HepG2 (cell line): Measurements from ENCODE around the gene DNPH1. TPM values are rescaled to one million over a fixed set of nuclear protein-coding genes. Genes with fewer than 3 reads are reported as not detected.
A peak's percentile ranks its signal among the peaks of the same experiment; 100 is the strongest.

Experiments
- CBX2 ChIP-seq, 2 experiments: fragments of 200-600 bp in 1 of 2; sonication (generic); formaldehyde crosslinking in 1 of 2; IDR thresholded peaks; 2 replicates each; pipeline versions ENCODE4 v1.7.0 to v1.8.1; 2018 to 2022; ENCODE audit warnings: low read depth in 2 of 2, low read length in 1 of 2, mild to moderate bottlenecking in 1 of 2, missing genetic modification reagents in 1 of 2
- HNRNPK ChIP-seq: fragments of 200-400 bp; formaldehyde crosslinking; IDR thresholded peaks from 2 replicates; pipeline ENCODE4 v1.6.1; 2018; ENCODE audit warnings: low read length, low read depth, moderate library complexity, mild to moderate bottlenecking; ENCODE audit not compliant: poor library complexity, severe bottlenecking
- MTF2 ChIP-seq: sonication (generic); formaldehyde crosslinking; IDR thresholded peaks from 2 replicates; pipeline ENCODE4 v1.5.0; 2020; ENCODE audit warnings: missing genetic modification reagents, borderline replicate concordance
- NR2F2 ChIP-seq: IDR thresholded peaks from 2 replicates; pipeline ENCODE4 v1.6.1; 2012; ENCODE audit warnings: low read depth, inconsistent platforms, borderline replicate concordance
- PTBP1 ChIP-seq: fragments of 200-400 bp; formaldehyde crosslinking; IDR thresholded peaks from 2 replicates; pipeline ENCODE4 v1.6.1; 2018; ENCODE audit warnings: low read length, low read depth; ENCODE audit not compliant: poor library complexity, severe bottlenecking
- SAP130 ChIP-seq: IDR thresholded peaks from 2 replicates; pipeline ENCODE4 v1.6.1; 2016; ENCODE audit warnings: low read depth
- SP140L ChIP-seq: sonication (generic); formaldehyde crosslinking; IDR thresholded peaks from 2 replicates; pipeline ENCODE4 v1.4.0; 2020; ENCODE audit warnings: missing genetic modification reagents, borderline replicate concordance
- THAP9 ChIP-seq: sonication (generic); formaldehyde crosslinking; IDR thresholded peaks from 2 replicates; pipeline ENCODE4; 2020; ENCODE audit warnings: missing genetic modification reagents, mild to moderate bottlenecking, borderline replicate concordance
- TP53 ChIP-seq: sonication (generic); formaldehyde crosslinking; conservative IDR thresholded peaks from 2 replicates; pipeline ENCODE4 v1.4.0; 2020; ENCODE audit warnings: missing genetic modification reagents
- ZNF24 ChIP-seq: fragments of 450-650 bp; IDR thresholded peaks from 2 replicates; pipeline ENCODE4 v1.6.1; 2017; ENCODE audit warnings: antibody characterized with exemption, mild to moderate bottlenecking
- ZNF263 ChIP-seq: sonication (generic); formaldehyde crosslinking; IDR thresholded peaks from 2 replicates; pipeline ENCODE4 v1.4.0; 2020; ENCODE audit warnings: missing genetic modification reagents
- ZNF451 ChIP-seq: sonication (generic); formaldehyde crosslinking; IDR thresholded peaks from 2 replicates; pipeline ENCODE4 v1.5.0; 2020; ENCODE audit warnings: mild to moderate bottlenecking, missing genetic modification reagents
- ZNF577 ChIP-seq: sonication (generic); formaldehyde crosslinking; IDR thresholded peaks from 2 replicates; pipeline ENCODE4 v1.4.0; 2020; ENCODE audit warnings: mild to moderate bottlenecking, low read depth, missing genetic modification reagents, borderline replicate concordance
- ZNF644 ChIP-seq: IDR thresholded peaks from 2 replicates; pipeline ENCODE4 v1.6.1; 2016; ENCODE audit warnings: low read depth
- ZNF747 ChIP-seq: sonication (generic); formaldehyde crosslinking; IDR thresholded peaks from 2 replicates; pipeline ENCODE4 v1.8.1; 2023; ENCODE audit warnings: missing genetic modification reagents, mild to moderate bottlenecking, borderline replicate concordance
- polyA plus RNA-seq, 8 experiments: library from polyadenylated mRNA; depleted of rRNA in 3 of 8; stranded (reverse) in 7 of 8; unstranded in 1 of 8; fragments of >200 nt; fragmentation: Illumina TruSeq in 4 of 8; extraction: Trizol in 4 of 8; gene quantifications; 2 replicates each; pipeline versions ENCODE4 v1.2.1 to v1.2.3, GENCODE V29; 2011 to 2016; ENCODE audit warnings: low read depth in 4 of 8, missing spikeins in 1 of 8, mixed read lengths in 1 of 8; ENCODE audit not compliant: insufficient read depth in 1 of 8
- total RNA-seq, 5 experiments: library from RNA; depleted of rRNA; stranded (reverse); fragments of >200 nt; fragmentation: Illumina TruSeq; extraction: Trizol; gene quantifications; 2 replicates each; pipeline ENCODE4 v1.2.3, GENCODE V29; 2016; ENCODE audit warnings: low read depth in 1 of 5
- TF ChIP-seq, protein P1 (sequence below): sonication (generic); formaldehyde crosslinking; IDR thresholded peaks from 2 replicates; pipeline ENCODE4 v1.5.0; 2020; ENCODE audit warnings: missing genetic modification reagents, mild to moderate bottlenecking, borderline replicate concordance
- TF ChIP-seq, protein P2 (sequence below): sonication (generic); formaldehyde crosslinking; IDR thresholded peaks from 2 replicates; pipeline ENCODE4 v1.5.0; 2020; ENCODE audit warnings: missing genetic modification reagents
- TF ChIP-seq, protein P3 (sequence below): sonication (generic); formaldehyde crosslinking; IDR thresholded peaks from 2 replicates; pipeline ENCODE4 v1.5.1; 2020; ENCODE audit warnings: missing genetic modification reagents, mild to moderate bottlenecking, borderline replicate concordance

The DNPH1 gene
- total and polyA plus RNA-seq, 2 of the 13 experiments (the other 11 are each of a cell fraction or from before 2014, with no cell fraction given) = 56.5 to 75.1 TPM

- TF ChIP-seq ZNF24 (no peak), ZNF644 (CRISPR knock-in tag) (no peak), HNRNPK (no peak), SAP130 (CRISPR knock-in tag) (peak; percentile 68), CBX2 (IDR thresholded peaks at IDR 0.05; ENCODE audit: low read depth, low read length) (no peak), CBX2 (CRISPR knock-in tag; IDR thresholded peaks at IDR 0.05; ENCODE audit: low read depth) (no peak), ZNF577 (CRISPR knock-in tag) (no peak), THAP9 (CRISPR knock-in tag) (no peak), ZNF451 (peak; percentile 43; the same call in 1 of the 2 replicates), PTBP1 (no peak), NR2F2 (peak; percentile 18; the same call in 1 of the 2 replicates), ZNF263 (CRISPR knock-in tag) (no peak), TP53 (CRISPR knock-in tag) (no peak), MTF2 (0 out of 2 replicates have a peak, but pooled peaks have one; percentile 2), SP140L (no peak), ZNF747 (CRISPR knock-in tag) (no peak)
- TF ChIP-seq, protein P1, sequence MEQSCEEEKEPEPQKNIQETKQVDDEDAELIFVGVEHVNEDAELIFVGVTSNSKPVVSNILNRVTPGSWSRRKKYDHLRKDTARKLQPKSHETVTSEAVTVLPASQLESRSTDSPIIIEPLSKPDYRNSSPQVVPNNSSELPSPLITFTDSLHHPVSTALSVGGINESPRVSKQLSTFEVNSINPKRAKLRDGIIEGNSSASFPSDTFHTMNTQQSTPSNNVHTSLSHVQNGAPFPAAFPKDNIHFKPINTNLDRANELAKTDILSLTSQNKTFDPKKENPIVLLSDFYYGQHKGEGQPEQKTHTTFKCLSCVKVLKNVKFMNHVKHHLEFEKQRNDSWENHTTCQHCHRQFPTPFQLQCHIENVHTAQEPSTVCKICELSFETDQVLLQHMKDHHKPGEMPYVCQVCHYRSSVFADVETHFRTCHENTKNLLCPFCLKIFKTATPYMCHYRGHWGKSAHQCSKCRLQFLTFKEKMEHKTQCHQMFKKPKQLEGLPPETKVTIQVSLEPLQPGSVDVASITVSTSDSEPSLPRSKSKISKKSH = no peak
- TF ChIP-seq, protein P2, sequence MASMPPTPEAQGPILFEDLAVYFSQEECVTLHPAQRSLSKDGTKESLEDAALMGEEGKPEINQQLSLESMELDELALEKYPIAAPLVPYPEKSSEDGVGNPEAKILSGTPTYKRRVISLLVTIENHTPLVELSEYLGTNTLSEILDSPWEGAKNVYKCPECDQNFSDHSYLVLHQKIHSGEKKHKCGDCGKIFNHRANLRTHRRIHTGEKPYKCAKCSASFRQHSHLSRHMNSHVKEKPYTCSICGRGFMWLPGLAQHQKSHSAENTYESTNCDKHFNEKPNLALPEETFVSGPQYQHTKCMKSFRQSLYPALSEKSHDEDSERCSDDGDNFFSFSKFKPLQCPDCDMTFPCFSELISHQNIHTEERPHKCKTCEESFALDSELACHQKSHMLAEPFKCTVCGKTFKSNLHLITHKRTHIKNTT (CRISPR knock-in tag) = no peak
- TF ChIP-seq, protein P3, sequence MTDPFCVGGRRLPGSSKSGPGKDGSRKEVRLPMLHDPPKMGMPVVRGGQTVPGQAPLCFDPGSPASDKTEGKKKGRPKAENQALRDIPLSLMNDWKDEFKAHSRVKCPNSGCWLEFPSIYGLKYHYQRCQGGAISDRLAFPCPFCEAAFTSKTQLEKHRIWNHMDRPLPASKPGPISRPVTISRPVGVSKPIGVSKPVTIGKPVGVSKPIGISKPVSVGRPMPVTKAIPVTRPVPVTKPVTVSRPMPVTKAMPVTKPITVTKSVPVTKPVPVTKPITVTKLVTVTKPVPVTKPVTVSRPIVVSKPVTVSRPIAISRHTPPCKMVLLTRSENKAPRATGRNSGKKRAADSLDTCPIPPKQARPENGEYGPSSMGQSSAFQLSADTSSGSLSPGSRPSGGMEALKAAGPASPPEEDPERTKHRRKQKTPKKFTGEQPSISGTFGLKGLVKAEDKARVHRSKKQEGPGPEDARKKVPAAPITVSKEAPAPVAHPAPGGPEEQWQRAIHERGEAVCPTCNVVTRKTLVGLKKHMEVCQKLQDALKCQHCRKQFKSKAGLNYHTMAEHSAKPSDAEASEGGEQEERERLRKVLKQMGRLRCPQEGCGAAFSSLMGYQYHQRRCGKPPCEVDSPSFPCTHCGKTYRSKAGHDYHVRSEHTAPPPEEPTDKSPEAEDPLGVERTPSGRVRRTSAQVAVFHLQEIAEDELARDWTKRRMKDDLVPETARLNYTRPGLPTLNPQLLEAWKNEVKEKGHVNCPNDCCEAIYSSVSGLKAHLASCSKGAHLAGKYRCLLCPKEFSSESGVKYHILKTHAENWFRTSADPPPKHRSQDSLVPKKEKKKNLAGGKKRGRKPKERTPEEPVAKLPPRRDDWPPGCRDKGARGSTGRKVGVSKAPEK = no peak
Observed at GRCh38 chr6:43246301-43247113, 17.2 kb upstream of the DNPH1 start (continued).
